ENCODE data around the gene ATP11C. TPM values are rescaled to one million over a fixed set of nuclear protein-coding genes. Genes with fewer than 3 reads are reported as not detected.

The ATP11C gene
- polyA plus RNA-seq, 3 donors = 1.6 to 6.7 (median 2.5) TPM

GRCh38 chrX:139949703-139950102, 16.9 kb upstream of the ATP11C start:
- Mint-ChIP-seq H3K27me3 (ENCODE audit: low read depth in 3 of 3) (peaks cover 3 to 12% (median 4%) of the 10 kb centered on the region in 3 donors), H3K4me3 (no peak overlapping the region), H3K4me1 (no peaks in the 10 kb centered on the region), H3K27ac (peak overlapping the region in 1 of 7 donors; percentile 36), H3K9me3 (peaks cover 0 to 3% (median 0%) of the 10 kb centered on the region in 7 donors), H3K36me3 (no peaks in the 10 kb centered on the region)
- H3K9me3 ChIP-seq (replicated peaks in 1 of 2; ENCODE audit: control insufficient read depth in 1 of 2, insufficient read depth in 1 of 2, low read length in 2 of 2) = no peaks in the 10 kb centered on the region
- H3K27ac ChIP-seq (ENCODE audit: low read depth in 1 of 2, low read length in 2 of 2) = no peak overlapping the region
- H3K9ac ChIP-seq (ENCODE audit: insufficient read depth, low read length, poor library complexity, severe bottlenecking) = no peak overlapping the region
- no peaks in the 10 kb centered on the region for H4K20me1 ChIP-seq (ENCODE audit: insufficient read depth, low read length)
- H3K27me3 ChIP-seq (ENCODE audit: control insufficient read depth in 2 of 2, insufficient read depth in 2 of 2, low read length in 2 of 2) = no peaks in the 10 kb centered on the region
- DNase-seq = no peak
- H3K79me2 ChIP-seq (ENCODE audit: insufficient read depth, low read length) = no peaks in the 10 kb centered on the region
- no peaks in the 10 kb centered on the region for H3K4me1 ChIP-seq (ENCODE audit: control insufficient read depth in 1 of 2, insufficient read depth in 2 of 2, low read length in 2 of 2)
- intact Hi-C loops (cut with micrococcal nuclease) = no loop called here
- no peak overlapping the region for H3K4me3 ChIP-seq (replicated peaks in 1 of 3; ENCODE audit: low read depth in 2 of 3, low read length in 3 of 3)
- no peaks in the 10 kb centered on the region for H3K36me3 ChIP-seq (replicated peaks in 1 of 2; ENCODE audit: control insufficient read depth in 1 of 2, insufficient read depth in 2 of 2, low read length in 2 of 2)
- no peak for TF ChIP-seq CTCF (IDR thresholded peaks at IDR 0.05)
- H3K4me2 ChIP-seq (replicated peaks; ENCODE audit: extremely low read depth, low read length, poor library complexity, severe bottlenecking) = no peak overlapping the region
- no CpG with 5 or more reads among the region's 3 CpGs for WGBS (ENCODE audit: insufficient coverage)
- H2AFZ ChIP-seq (ENCODE audit: insufficient read depth, low read depth, low read length, poor library complexity, severe bottlenecking) = no peak overlapping the region

GRCh38 chrX:139945075-139945474, 12.2 kb upstream of the ATP11C start:
- H3K9me3 ChIP-seq (replicated peaks in 1 of 2; ENCODE audit: control insufficient read depth in 1 of 2, insufficient read depth in 1 of 2, low read length in 2 of 2) = no peaks in the 10 kb centered on the region
- WGBS (ENCODE audit: insufficient coverage) = no CpG with 5 or more reads among the region's 3 CpGs
- Mint-ChIP-seq H3K27ac (no peak overlapping the region), H3K9me3 (peaks cover 0 to 3% (median 0%) of the 10 kb centered on the region in 7 donors), H3K36me3 (no peaks in the 10 kb centered on the region), H3K4me1 (no peaks in the 10 kb centered on the region), H3K4me3 (no peak overlapping the region), H3K27me3 (ENCODE audit: low read depth in 3 of 3) (peaks cover 6 to 12% (median 8%) of the 10 kb centered on the region in 3 donors)
- no peaks in the 10 kb centered on the region for H3K79me2 ChIP-seq (ENCODE audit: insufficient read depth, low read length)
- no peak overlapping the region for H3K4me3 ChIP-seq (replicated peaks in 1 of 3; ENCODE audit: low read depth in 2 of 3, low read length in 3 of 3)
- H3K4me2 ChIP-seq (replicated peaks; ENCODE audit: extremely low read depth, low read length, poor library complexity, severe bottlenecking) = no peak overlapping the region
- H3K9ac ChIP-seq (ENCODE audit: insufficient read depth, low read length, poor library complexity, severe bottlenecking) = no peak overlapping the region
- intact Hi-C loops (cut with micrococcal nuclease) = no loop called here
- no peak for DNase-seq
- no peaks in the 10 kb centered on the region for H3K4me1 ChIP-seq (ENCODE audit: control insufficient read depth in 1 of 2, insufficient read depth in 2 of 2, low read length in 2 of 2)
- H3K27ac ChIP-seq (ENCODE audit: low read depth in 1 of 2, low read length in 2 of 2) = no peak overlapping the region
- TF ChIP-seq CTCF (IDR thresholded peaks at IDR 0.05) = no peak
- H3K36me3 ChIP-seq (replicated peaks in 1 of 2; ENCODE audit: control insufficient read depth in 1 of 2, insufficient read depth in 2 of 2, low read length in 2 of 2) = no peaks in the 10 kb centered on the region
- H2AFZ ChIP-seq (ENCODE audit: insufficient read depth, low read depth, low read length, poor library complexity, severe bottlenecking) = no peak overlapping the region
- H3K27me3 ChIP-seq (ENCODE audit: control insufficient read depth in 2 of 2, insufficient read depth in 2 of 2, low read length in 2 of 2) = peaks cover 0 to 2% of the 10 kb centered on the region in 2 donors
- H4K20me1 ChIP-seq (ENCODE audit: insufficient read depth, low read length) = no peaks in the 10 kb centered on the region
